ENCODE measurements around the gene PTCRA.
"Not testable (repeated sequence)": the region's sequence is repeated elsewhere in the genome, so short reads cannot be mapped to it uniquely, and the experiment has no call there.

The PTCRA gene

DNA sequence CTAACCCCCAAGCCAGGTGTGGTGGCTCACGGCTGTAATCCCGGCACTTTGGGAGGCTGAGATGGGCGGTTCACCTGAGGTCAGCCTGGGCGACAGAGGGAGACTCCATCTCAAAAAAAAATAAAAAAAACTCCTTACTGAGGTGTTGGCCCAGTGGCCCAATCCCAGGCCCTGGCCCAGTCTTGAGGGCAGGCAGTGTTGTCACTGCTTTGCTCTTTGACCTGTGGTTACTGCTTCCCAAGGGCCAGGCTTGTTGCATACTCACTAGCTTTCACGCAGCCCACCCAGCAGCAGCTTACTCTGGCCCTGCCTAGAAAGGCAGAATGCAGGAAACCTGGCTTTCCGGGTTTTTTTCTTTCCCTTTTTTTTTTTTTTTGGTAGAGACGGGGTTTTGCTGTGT, 26.6 kb downstream of the PTCRA start:
- DNase-seq: no peak

DNA sequence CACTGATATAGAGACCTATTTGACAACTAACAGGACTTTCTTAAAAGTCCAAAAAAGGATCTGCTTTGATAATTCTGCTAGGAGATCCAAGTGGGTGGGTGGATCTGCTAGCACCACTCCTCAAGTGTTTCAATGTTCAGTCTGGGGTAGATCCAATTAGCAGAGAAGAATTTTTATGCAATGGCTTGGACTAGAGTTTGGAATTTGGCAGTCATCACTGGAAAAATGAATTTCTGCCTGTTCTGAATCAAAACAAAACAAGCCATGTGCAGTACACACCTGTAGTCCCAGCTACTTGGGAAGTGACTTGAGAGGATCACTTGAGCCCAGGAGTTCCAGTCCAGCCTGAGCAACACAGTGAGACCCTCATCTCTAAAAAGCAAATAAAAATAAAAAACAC, 32.1 kb downstream of the PTCRA start:
- no peak for DNase-seq

- DNase-seq: no peak
Observed at GRCh38 chr6:42952389-42952788, 36.5 kb downstream of the PTCRA start.

DNA sequence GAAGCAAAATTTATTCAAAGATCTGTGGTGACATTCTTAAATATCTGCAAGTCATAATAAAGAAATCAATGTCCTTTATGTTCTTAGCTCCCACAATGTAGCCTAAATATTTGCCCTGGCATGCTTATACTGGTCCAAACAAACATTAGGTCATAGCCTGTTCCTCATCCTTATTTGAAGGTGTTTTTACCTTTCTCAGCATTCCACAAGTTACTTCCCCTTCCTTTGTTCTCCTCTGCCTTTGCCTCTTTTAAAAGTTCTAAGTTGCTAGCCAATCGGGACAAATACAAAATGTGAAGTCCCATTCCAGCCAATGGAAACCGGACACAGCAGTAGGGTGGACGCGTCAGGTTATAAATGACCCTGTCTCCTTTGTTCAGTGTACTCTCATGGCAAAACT, 38.6 kb downstream of the PTCRA start:
- not testable (repeated sequence) for DNase-seq

DNA sequence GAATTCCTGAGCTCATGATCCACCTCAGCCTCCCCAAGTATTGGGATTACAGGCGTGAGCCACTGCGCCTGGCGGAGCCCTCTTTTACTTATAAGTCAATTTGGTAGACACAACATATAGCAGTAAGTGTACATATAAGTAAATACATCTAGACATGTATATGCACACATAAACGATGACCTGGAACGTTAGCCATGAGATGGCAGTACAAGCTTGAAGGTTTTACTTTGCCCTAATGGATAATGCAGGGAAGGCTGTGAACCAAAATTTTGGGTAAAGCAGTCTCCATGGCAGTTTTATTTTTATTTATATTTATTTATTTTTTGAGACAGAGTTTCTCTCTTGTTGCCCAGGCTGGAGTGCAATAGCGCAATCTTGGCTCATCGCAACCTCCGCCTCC, 42.3 kb downstream of the PTCRA start:
- DNase-seq: no peak

DNA sequence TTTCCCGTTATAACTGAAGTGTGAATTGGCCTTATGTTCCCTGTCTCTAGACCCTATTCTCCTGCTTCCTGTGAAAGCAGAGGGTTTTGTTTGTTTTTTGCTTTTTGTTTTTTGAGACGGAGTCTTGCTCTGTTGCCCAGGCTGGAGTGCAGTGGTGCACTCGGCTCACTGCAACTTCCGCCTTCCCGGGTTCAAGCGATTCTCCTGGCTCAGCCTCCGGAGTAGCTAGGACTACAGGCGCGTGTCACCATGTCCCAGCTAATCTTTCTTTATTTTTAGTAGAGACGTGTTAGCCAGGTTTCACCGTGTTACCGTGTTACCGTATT, 44.0 kb downstream of the PTCRA start:
- no peak for DNase-seq

- peak; percentile 33 for DNase-seq
Observed at GRCh38 chr6:42960243-42961019, 44.6 kb downstream of the PTCRA start, which contains the start of gene GNMT. TSS of gene GNMT (plus strand) at chr6:42960754. CDS start at chr6:42960768, 14 bp downstream.

- DNase-seq: no peak
Observed at GRCh38 chr6:42961020-42961470, 45.2 kb downstream of the PTCRA start.

- DNase-seq: no peak
Observed at GRCh38 chr6:42962096-42962495, 46.2 kb downstream of the PTCRA start.

DNA sequence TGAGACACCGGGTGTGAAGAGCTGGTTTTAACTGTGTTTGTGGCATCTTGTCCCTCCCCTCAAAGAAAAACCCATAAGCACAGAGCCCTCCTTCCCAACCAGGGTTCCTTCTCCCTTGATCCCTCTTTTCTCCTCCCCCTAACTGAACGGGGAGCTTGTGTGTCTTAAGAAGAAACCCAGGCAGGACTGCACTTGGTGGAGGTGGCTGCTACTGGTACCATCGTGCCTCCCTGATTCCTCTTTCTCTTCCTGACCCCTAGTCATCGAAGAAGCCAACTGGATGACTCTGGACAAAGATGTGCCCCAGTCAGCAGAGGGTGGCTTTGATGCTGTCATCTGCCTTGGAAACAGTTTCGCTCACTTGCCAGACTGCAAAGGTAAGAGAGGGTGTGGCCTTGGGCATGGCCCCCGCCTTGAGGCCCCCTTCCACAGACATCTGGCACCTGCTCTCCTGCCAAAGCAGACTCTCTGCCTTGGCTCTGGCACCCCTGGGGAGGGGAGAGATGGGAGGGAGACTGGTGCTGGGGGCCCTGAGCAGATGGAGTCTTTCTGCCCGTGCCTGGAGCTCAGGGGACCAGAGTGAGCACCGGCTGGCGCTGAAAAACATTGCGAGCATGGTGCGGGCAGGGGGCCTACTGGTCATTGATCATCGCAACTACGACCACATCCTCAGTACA, 46.8 kb downstream of the PTCRA start:
- no peak for DNase-seq

DNA sequence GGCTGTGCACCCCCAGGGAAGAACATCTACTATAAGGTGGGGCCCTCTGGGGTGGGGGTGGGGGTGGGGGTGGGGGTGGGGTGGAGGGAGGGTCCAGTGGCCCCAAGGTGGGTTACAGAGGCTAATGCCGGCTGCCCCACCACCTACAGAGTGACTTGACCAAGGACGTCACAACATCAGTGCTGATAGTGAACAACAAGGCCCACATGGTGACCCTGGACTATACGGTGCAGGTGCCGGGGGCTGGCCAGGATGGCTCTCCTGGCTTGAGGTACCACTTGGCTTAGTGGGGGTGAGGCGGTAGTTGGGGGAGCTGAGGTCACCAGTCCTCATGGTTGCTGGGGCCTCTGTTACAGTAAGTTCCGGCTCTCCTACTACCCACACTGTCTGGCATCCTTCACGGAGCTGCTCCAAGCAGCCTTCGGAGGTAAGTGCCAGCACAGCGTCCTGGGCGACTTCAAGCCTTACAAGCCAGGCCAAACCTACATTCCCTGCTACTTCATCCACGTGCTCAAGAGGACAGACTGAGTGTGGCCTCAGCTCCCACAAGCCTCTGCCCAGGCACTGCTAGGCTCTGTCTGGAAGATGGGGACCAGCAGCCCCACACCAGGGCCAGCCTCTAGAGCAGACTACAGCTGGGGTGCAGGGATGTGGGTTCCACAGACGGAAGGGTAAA, 47.5 kb downstream of the PTCRA start:
- DNase-seq: no peak

- DNase-seq: no peak
Observed at GRCh38 chr6:42963855-42964605, 48.2 kb downstream of the PTCRA start.

DNA sequence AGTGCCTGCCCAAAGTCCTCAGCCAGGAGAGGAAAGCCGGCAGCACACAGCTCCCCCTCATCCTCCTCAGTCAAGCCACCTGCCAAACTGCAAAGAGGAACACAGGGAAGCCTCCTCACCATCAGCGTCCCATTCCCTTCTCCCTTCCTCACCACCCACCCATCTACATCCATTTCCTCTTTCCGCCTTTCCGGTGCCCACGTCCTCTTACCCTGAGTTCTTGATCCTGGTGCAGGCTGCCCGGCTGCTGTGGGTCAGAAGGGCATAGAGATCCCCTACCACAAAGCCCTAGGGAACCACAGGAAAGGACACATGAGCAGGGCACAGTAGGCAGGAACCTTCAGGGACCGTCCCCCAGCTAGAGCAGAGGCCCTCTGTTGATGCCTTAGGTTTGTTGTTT, 50.7 kb downstream of the PTCRA start:
- DNase-seq: no peak

DNA sequence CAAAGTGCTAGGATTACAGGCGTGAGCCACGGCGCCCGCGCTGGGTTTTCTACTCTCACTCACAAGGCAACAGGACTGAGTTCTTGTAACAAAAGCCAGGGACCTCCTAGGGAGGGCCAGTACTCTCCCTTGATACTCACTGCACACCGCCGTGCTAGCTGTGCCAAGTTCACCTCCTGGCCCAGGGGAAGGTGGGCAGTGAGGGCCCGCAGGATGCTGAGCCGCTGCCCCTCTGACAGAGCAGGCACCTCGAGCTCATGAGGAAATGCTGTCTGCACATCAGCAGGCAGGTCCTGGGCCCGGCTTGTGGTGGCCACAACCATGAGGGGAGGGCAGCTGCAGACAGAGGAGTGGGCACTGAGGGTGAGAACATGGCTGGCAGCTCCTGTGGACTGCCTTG, 51.4 kb downstream of the PTCRA start:
- no peak for DNase-seq

DNA sequence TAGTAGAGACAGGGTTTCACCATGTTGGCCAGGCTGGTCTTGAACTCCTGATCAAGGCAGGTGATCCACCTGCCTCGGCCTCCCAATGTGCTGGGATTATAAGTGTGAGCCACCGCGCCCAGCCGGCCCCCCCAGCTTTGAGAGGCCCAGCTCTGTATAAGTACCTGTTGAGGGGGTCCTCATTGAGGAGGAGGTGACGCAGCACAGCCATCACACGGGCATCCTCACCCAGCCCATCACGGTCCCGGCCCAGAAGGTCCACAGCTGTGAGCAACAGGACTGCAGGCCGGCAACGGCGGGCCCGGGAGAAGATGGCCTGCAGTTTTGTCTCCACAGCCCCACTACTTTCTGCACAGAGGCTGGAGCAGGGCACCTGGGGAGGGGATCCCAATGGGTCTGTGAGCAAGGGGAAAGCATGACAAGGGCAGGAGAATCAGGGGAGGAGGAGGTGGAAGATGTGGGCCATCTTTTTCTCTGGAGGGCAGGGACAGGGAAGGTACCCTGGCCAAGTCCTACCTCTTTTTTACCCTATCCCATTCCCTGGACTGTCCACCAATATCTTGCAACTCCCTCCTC, 52.4 kb downstream of the PTCRA start:
- DNase-seq: no peak

- DNase-seq: no peak
Observed at GRCh38 chr6:42968783-42969182, 52.9 kb downstream of the PTCRA start.

GRCh38 chr6:42969431-42969830, 53.6 kb downstream of the PTCRA start:
- DNase-seq: no peak

- DNase-seq: no peak
Observed at GRCh38 chr6:42969934-42970333, 54.1 kb downstream of the PTCRA start.

DNA sequence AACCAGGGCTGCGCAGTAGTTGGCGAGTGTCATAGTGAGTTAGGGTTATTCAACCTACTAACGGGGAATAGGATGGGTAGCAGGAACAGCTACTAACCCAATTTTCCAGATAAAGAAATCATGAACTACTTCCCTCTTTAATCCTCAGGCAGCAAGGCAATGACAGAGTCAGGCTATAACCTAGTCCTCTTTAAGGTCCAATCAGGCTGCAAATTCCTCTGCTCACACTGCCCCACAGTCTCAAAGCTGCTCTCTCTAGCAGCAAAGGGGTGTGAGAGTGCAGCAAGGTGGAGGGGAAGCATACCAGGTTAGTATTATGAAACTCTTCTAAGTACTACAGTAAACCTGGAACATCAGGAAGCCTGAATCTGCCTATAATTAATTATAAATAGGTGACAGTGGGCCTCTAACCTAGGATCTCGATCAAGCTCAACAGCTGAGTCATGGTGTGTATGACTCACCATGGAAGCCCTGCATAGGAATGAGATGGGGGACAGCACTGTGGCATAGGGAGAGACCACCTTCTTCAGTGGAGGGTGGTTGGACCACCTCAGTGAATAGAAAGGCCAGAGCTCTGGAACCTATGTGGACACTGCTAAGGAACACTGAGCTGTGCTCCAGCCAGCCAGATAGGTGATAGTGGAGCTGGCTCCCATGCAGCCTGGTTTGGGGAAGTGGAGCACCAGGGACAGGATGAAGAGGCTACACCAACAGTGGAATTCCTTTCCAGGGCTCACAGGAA, 55.2 kb downstream of the PTCRA start:
- DNase-seq: no peak

- DNase-seq: no peak
Observed at GRCh38 chr6:42971746-42972327, 56.0 kb downstream of the PTCRA start.

GRCh38 chr6:42973926-42974325, 58.1 kb downstream of the PTCRA start:
- DNase-seq: no peak

Data from stimulated activated CD4-positive, alpha-beta T cell treated with anti-CD3 and anti-CD28 coated beads, Interleukin-12 subunit alpha, Interleukin-12 subunit beta, amount 100 ng/mL, for 4 hours (primary cell).